IPS DF 6.9 (cell line): Measurements from ENCODE around the gene KCNH4.

Experiments
- DNase-seq: peaks from one replicate; pipeline ENCODE4 v3.0.0-alpha.2; 2013; ENCODE audit warnings: low read depth, low spot score
- H3K27ac ChIP-seq: one replicate; pipeline ENCODE4 v1.5.1; 2013; ENCODE audit warnings: low read length, control low read depth
- H3K27me3 ChIP-seq: 2 replicates; pipeline ENCODE4 v1.6.1; 2013; ENCODE audit warnings: mild to moderate bottlenecking, low read length; ENCODE audit not compliant: control insufficient read depth, insufficient read depth
- H3K36me3 ChIP-seq: 2 replicates; pipeline ENCODE4 v1.6.1; 2013; ENCODE audit warnings: low read length; ENCODE audit not compliant: control insufficient read depth, insufficient read depth
- H3K4me1 ChIP-seq: 2 replicates; pipeline ENCODE4 v1.6.1; 2013; ENCODE audit warnings: low read length; ENCODE audit not compliant: control insufficient read depth, insufficient read depth
- H3K4me3 ChIP-seq: 2 replicates; pipeline ENCODE4 v1.5.1; 2013; ENCODE audit warnings: mild to moderate bottlenecking, low read length
- H3K9me3 ChIP-seq: 2 replicates; pipeline ENCODE4 v1.6.1; 2013; ENCODE audit warnings: low read length, inconsistent platforms; ENCODE audit not compliant: control insufficient read depth, insufficient read depth
- WGBS: extraction: QIAGEN DNeasy Blood & Tissue Kit; methylation state at CpG from one replicate; pipeline ENCODE4 v1.1.7; 2013; ENCODE audit warnings: mixed read lengths, missing lambda C conversion rate; ENCODE audit not compliant: insufficient read length, insufficient coverage; 5-methylcytosine and 5-hydroxymethylcytosine counted together

Gene KCNH4

DNA sequence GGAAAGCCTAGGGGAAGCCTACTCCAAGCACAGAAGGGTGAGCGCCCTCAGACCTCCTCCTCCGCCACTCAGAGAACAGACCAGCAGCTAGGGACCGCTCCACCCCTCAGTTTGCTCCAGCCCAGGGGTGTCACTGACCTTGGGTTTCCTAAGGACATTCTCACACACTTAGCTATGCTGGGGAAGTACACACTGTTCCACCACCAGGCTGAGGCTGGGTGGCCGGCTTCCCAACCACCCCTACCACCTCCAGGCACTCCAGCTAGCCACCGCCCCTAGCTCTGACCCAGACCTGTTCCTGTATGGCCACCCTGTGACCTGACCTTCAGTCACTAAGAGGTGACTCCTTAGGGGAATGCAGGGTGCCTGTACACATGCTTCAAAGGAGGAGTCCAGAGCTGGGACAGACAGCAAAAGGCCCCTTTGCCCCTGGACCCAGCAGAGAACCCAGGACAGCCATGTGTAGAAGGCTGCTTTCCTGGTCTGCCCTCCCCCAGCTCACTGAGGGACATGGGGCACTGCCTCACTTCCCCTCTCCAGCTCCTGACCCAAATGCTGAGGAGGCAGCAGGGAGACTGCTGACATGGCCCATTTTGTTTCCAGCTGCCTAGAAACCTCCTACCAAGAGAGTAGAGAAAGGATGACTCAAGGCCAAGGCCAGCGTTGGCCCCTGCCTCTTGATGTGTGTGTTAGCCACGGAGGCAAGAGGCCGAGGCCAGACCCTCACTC lies 51.7 kb downstream of the KCNH4 start:
- Histone ChIP-seq H3K4me1 (no peaks in the 10 kb centered on the region), H3K27me3 (no peaks in the 10 kb centered on the region), H3K9me3 (no peaks in the 10 kb centered on the region), H3K4me3 (no peak overlapping the region), H3K36me3 (peaks cover 27% of the 10 kb centered on the region), H3K27ac (no peak overlapping the region)
- no peak for DNase-seq
- WGBS, result no CpG with 5 or more reads among the region's 8 CpGs

DNA sequence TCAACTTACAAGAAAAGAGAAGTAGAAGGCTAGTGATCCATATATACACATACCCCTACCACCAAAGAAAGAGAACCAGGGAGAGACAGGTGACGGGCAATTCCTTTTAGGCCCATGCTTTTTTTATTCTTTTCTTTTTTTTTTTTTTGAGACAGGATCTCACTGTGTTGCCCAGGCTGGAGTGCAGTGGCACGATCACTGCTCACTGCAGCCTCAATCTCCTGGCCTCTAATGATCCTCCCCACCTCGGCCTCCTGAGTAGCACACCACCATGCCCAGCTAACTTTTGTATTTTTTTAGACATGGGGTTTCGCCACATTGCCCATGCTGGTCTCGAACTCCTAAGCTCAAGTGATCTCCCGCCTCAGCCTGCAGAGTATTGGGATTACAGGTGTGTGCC lies 53.5 kb downstream of the KCNH4 start:
- no CpG with 5 or more reads among the region's 6 CpGs for WGBS
- H3K27me3 ChIP-seq, result no peaks in the 10 kb centered on the region
- no peak overlapping the region for H3K27ac ChIP-seq
- H3K9me3 ChIP-seq, result no peaks in the 10 kb centered on the region
- no peak for DNase-seq
- H3K4me1 ChIP-seq, result no peaks in the 10 kb centered on the region
- H3K4me3 ChIP-seq, result no peak overlapping the region
- peaks cover 27% of the 10 kb centered on the region for H3K36me3 ChIP-seq

- WGBS, result no CpG with 5 or more reads among the region's 3 CpGs
- peaks cover 27% of the 10 kb centered on the region for H3K36me3 ChIP-seq
Measured at GRCh38 chr17:42126836-42127235, 54.1 kb downstream of the KCNH4 start.

DNA sequence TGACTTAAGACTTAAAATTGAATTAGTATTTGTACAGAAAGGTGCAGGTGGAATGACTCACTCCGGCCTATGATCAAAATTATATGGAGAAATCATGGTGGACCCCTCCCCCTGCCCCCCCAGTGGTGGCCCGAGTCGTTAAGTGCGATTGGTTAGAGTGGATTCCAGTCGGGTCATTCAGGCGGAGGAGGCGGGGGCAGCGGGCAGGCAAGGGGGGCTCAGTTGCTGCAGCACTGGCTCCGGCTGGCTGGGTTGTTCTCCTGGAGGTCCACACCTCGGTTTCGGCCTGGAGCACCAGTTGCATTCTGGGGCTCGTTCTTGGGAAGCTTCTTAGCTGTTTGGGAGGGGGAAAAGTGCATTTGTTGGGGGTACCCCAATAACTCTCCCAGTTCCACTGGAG lies 55.4 kb downstream of the KCNH4 start:
- H3K4me3 ChIP-seq, result no peak overlapping the region
- no peaks in the 10 kb centered on the region for H3K27me3 ChIP-seq
- peaks cover 2% of the 10 kb centered on the region; the same call in 1 of the 2 replicates for H3K4me1 ChIP-seq
- DNase-seq, result no peak
- H3K27ac ChIP-seq, result no peak overlapping the region
- peaks cover 27% of the 10 kb centered on the region for H3K36me3 ChIP-seq
- no CpG with 5 or more reads among the region's 12 CpGs for WGBS
- no peaks in the 10 kb centered on the region for H3K9me3 ChIP-seq

More at GRCh38 chr17:42126836-42127235, 54.1 kb downstream of the KCNH4 start:
- no peaks in the 10 kb centered on the region for H3K9me3 ChIP-seq
- no peaks in the 10 kb centered on the region for H3K4me1 ChIP-seq
- H3K4me3 ChIP-seq, result no peak overlapping the region
- no peak for DNase-seq
- no peaks in the 10 kb centered on the region for H3K27me3 ChIP-seq
- H3K27ac ChIP-seq, result no peak overlapping the region

DNA sequence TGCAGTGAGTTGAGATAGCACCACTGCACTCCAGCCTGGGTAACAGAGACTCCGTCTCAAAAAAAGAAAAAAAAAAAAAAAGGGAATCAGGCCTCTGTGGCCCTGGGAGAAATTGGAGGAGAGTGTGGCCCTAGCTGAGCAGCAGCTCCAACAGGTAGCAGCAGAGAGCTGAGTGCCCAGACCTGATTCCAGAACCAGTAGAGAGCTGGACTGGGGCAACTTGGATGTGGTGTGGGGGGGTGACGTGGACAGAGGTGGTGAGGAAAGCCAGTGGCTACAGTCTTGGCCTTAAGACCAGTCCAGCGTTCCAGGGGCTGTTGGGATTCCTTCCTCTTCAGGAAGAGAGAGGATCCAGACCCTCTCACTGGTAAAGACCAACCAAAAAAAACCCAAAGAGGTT lies 56.7 kb downstream of the KCNH4 start:
- Histone ChIP-seq H3K4me3 (no peak overlapping the region), H3K36me3 (peaks cover 20% of the 10 kb centered on the region), H3K27ac (no peak overlapping the region), H3K4me1 (peaks cover 2% of the 10 kb centered on the region; the same call in 1 of the 2 replicates), H3K9me3 (no peaks in the 10 kb centered on the region), H3K27me3 (no peaks in the 10 kb centered on the region)
- no peak for DNase-seq
- no CpG with 5 or more reads among the region's 3 CpGs for WGBS

DNA sequence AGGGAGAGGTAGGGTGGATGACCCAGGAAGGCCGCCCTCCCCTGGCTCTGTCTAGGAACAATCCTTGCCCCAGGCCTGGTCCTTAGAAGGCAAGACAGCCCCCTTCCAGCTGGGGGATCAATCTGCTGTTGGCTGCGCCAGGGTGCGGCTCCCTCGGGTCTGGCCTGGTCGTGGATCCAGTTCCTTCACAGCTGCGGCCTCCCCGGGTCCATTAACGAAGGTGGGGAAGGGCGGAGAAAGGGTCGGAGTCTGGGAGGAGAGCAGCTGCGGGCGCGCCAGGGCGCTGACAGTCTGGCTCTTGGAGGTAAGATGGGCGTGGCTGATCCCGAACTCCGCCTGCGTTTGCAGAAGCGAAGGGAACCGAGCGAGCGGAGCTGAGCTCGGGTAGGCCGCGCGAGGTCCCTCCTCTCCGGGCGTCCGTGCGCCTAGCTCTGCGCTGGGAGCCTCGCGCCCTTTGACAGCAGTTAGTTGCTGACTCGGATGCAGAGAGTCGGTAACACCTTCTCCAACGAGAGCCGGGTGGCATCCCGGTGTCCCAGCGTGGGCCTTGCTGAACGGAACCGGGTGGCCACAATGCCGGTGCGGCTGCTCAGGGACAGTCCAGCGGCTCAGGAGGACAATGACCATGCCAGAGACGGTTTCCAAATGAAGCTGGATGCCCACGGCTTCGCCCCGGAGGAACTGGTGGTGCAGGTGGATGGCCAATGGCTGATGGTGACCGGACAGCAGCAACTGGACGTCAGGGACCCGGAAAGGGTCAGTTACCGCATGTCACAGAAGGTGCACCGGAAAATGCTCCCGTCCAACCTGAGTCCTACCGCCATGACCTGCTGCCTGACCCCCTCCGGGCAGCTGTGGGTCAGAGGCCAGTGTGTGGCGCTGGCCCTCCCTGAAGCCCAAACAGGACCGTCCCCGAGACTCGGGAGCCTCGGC lies 58.3 kb downstream of the KCNH4 start, which contains the start of gene HSPB9:
TSS of gene HSPB9 (plus strand) at position 434 of the 933 bp plus-strand sequence. CDS start at position 481, 47 bp downstream.
- Histone ChIP-seq H3K4me3 (no peak within 1 kb of the TSS; the same call in 1 of the 2 replicates), H3K27me3 (no peaks in the 10 kb centered on the region), H3K27ac (no peak within 1 kb of the TSS), H3K9me3 (no peaks in the 10 kb centered on the region), H3K4me1 (peaks cover 2% of the 10 kb centered on the region; the same call in 1 of the 2 replicates), H3K36me3 (peaks cover 7% of the 10 kb centered on the region; the same call in 1 of the 2 replicates)
- no CpG with 5 or more reads among the region's 61 CpGs for WGBS
- DNase-seq, result peak; percentile 78

- no peaks in the 10 kb centered on the region for H3K27me3 ChIP-seq
- no peaks in the 10 kb centered on the region for H3K9me3 ChIP-seq
- H3K27ac ChIP-seq, result no peak within 1 kb of the TSS
- peak; percentile 83 for DNase-seq
- H3K4me3 ChIP-seq, result peak within 1 kb of the TSS; percentile 63; the same call in 1 of the 2 replicates
- peaks cover 2% of the 10 kb centered on the region; the same call in 1 of the 2 replicates for H3K4me1 ChIP-seq
- WGBS, result no CpG with 5 or more reads among the region's 57 CpGs
- H3K36me3 ChIP-seq, result peaks cover 3% of the 10 kb centered on the region; the same call in 1 of the 2 replicates
Measured at GRCh38 chr17:42120770-42121769, 59.9 kb downstream of the KCNH4 start, which contains the start of gene KAT2A. Gene KAT2A, minus strand, starts transcription at chr17:42121367. Its CDS starts 63 bp downstream, at chr17:42121304.

GRCh38 chr17:42120161-42120769 lies 60.7 kb downstream of the KCNH4 start:
- Histone ChIP-seq H3K27ac (no peak overlapping the region), H3K36me3 (0 out of 2 replicates have a peak, but pooled peaks cover 4% of the 10 kb centered on the region), H3K27me3 (no peaks in the 10 kb centered on the region), H3K4me1 (peaks cover 2% of the 10 kb centered on the region; the same call in 1 of the 2 replicates), H3K9me3 (no peaks in the 10 kb centered on the region), H3K4me3 (no peak overlapping the region; the same call in 1 of the 2 replicates)
- no CpG with 5 or more reads among the region's 7 CpGs for WGBS
- DNase-seq, result no peak

- no peaks in the 10 kb centered on the region for H3K27me3 ChIP-seq
- H3K4me1 ChIP-seq, result peaks cover 2% of the 10 kb centered on the region; the same call in 1 of the 2 replicates
- H3K9me3 ChIP-seq, result no peaks in the 10 kb centered on the region
- WGBS, result no CpG with 5 or more reads among the region's 18 CpGs
- H3K4me3 ChIP-seq, result no peak overlapping the region
- DNase-seq, result no peak
- 0 out of 2 replicates have a peak, but pooled peaks cover 7% of the 10 kb centered on the region for H3K36me3 ChIP-seq
- H3K27ac ChIP-seq, result no peak overlapping the region
Measured at GRCh38 chr17:42119301-42119700, 61.6 kb downstream of the KCNH4 start.
